H9 (cell line): ENCODE results near the gene DDX46. TPM values are rescaled to one million over a fixed set of nuclear protein-coding genes. Genes with fewer than 3 reads are reported as not detected.

ENCODE experiments used
- DNase-seq: peaks from one replicate; pipeline ENCODE4 v3.0.0-alpha.2; 2017
- H2AFZ ChIP-seq: one replicate; pipeline ENCODE4 v1.6.1; 2013; ENCODE audit warnings: mild to moderate bottlenecking, low read length, control low read depth, moderate library complexity
- H2AK5ac ChIP-seq: 2 replicates; pipeline ENCODE4 v1.6.1; 2013; ENCODE audit warnings: low read length, control low read depth, mixed read lengths; ENCODE audit not compliant: insufficient read length
- H2BK120ac ChIP-seq: one replicate; pipeline ENCODE4 v1.6.1; 2013; ENCODE audit warnings: low read depth, mild to moderate bottlenecking, low read length, control low read depth, inconsistent platforms; ENCODE audit not compliant: poor library complexity, severe bottlenecking
- H2BK12ac ChIP-seq: 2 replicates; pipeline ENCODE4 v1.6.1; 2013; ENCODE audit warnings: low read length, control low read depth, mixed read lengths, low read depth; ENCODE audit not compliant: insufficient read length
- H2BK15ac ChIP-seq: 2 replicates; pipeline ENCODE4 v1.6.1; 2013; ENCODE audit warnings: low read depth, low read length, control low read depth
- H2BK20ac ChIP-seq: one replicate; pipeline ENCODE4 v1.6.1; 2013; ENCODE audit warnings: low read depth, mild to moderate bottlenecking, low read length, control low read depth, inconsistent platforms; ENCODE audit not compliant: poor library complexity, severe bottlenecking
- H2BK5ac ChIP-seq: 2 replicates; pipeline ENCODE4 v1.6.1; 2013; ENCODE audit warnings: low read length, control low read depth, mixed read lengths; ENCODE audit not compliant: insufficient read length
- H3K14ac ChIP-seq: 2 replicates; pipeline ENCODE4 v1.6.1; 2013; ENCODE audit warnings: low read length, control low read depth; ENCODE audit not compliant: insufficient read depth
- H3K18ac ChIP-seq: 2 replicates; pipeline ENCODE4 v1.6.1; 2013; ENCODE audit warnings: low read depth, mild to moderate bottlenecking, mixed read lengths, low read length, control low read depth; ENCODE audit not compliant: insufficient read length
- H3K23ac ChIP-seq: 2 replicates; pipeline ENCODE4 v1.6.1; 2013; ENCODE audit warnings: low read length, control low read depth, mixed read lengths, low read depth; ENCODE audit not compliant: insufficient read length
- H3K23me2 ChIP-seq: 2 replicates; pipeline ENCODE4 v1.6.1; 2013; ENCODE audit warnings: low read depth, mild to moderate bottlenecking, mixed read lengths, low read length, control low read depth; ENCODE audit not compliant: insufficient read length, poor library complexity, severe bottlenecking
- H3K27ac ChIP-seq: 2 replicates; pipeline ENCODE4 v1.5.1; 2013; ENCODE audit warnings: low read length, control low read depth, mixed read lengths, low read depth; ENCODE audit not compliant: insufficient read length
- H3K27me3 ChIP-seq: 2 replicates; pipeline ENCODE4 v1.6.1; 2013; ENCODE audit warnings: low read length, control low read depth, inconsistent platforms; ENCODE audit not compliant: insufficient read depth
- H3K4ac ChIP-seq: 2 replicates; pipeline ENCODE4 v1.6.1; 2013; ENCODE audit warnings: low read depth, mild to moderate bottlenecking, control low read depth, inconsistent platforms, low read length, moderate library complexity
- H3K4me1 ChIP-seq: 2 replicates; pipeline ENCODE4 v1.6.1; 2013; ENCODE audit warnings: low read length, control low read depth, inconsistent platforms; ENCODE audit not compliant: insufficient read depth
- H3K4me2 ChIP-seq: 2 replicates; pipeline ENCODE4 v1.6.1; 2013; ENCODE audit warnings: low read length, control low read depth, mixed read lengths; ENCODE audit not compliant: insufficient read length, insufficient read depth
- H3K56ac ChIP-seq: 2 replicates; pipeline ENCODE4 v1.6.1; 2013; ENCODE audit warnings: low read depth, mild to moderate bottlenecking, mixed read lengths, low read length, control low read depth; ENCODE audit not compliant: insufficient read length
- H3K79me1 ChIP-seq: 2 replicates; pipeline ENCODE4 v1.6.1; 2013; ENCODE audit warnings: low read depth, mild to moderate bottlenecking, moderate library complexity, low read length, control low read depth, inconsistent platforms; ENCODE audit not compliant: insufficient read depth, poor library complexity, severe bottlenecking
- H3K79me2 ChIP-seq: 2 replicates; pipeline ENCODE4 v1.6.1; 2013; ENCODE audit warnings: low read length, control low read depth, inconsistent platforms; ENCODE audit not compliant: insufficient read depth
- H3K9ac ChIP-seq: 2 replicates; pipeline ENCODE4 v1.6.1; 2013; ENCODE audit warnings: low read length, control low read depth, mixed read lengths; ENCODE audit not compliant: insufficient read length; ENCODE audit errors: extremely low read depth
- H3K9me3 ChIP-seq: one replicate; pipeline ENCODE4 v1.6.1; 2013; ENCODE audit warnings: low read depth, low read length, inconsistent platforms; ENCODE audit not compliant: control insufficient read depth
- H3T11ph ChIP-seq: one replicate; pipeline ENCODE4 v1.6.1; 2013; ENCODE audit warnings: mild to moderate bottlenecking, low read length, control low read depth, inconsistent platforms
- H4K20me1 ChIP-seq: one replicate; pipeline ENCODE4 v1.6.1; 2013; ENCODE audit not compliant: control insufficient read depth, insufficient read length, insufficient read depth
- H4K5ac ChIP-seq: 2 replicates; pipeline ENCODE4 v1.6.1; 2013; ENCODE audit warnings: low read depth, mild to moderate bottlenecking, mixed read lengths, low read length, control low read depth; ENCODE audit not compliant: insufficient read length
- H4K8ac ChIP-seq: replicated peaks from 2 replicates; pipeline ENCODE4 v1.6.1; 2013; ENCODE audit warnings: low read length, control low read depth, mixed read lengths, low read depth; ENCODE audit not compliant: insufficient read length
- H4K91ac ChIP-seq: 2 replicates; pipeline ENCODE4 v1.6.1; 2013; ENCODE audit warnings: low read depth, mild to moderate bottlenecking, moderate library complexity, mixed read lengths, low read length, control low read depth; ENCODE audit not compliant: insufficient read length
- H3K27ac Mint-ChIP-seq, 3 experiments: 2 replicates in 2 of 3; 3 replicates in 1 of 3; pipeline ENCODE4 v1.8.0; 2020 to 2021; ENCODE audit warnings: mixed read lengths in 3 of 3, mild to moderate bottlenecking in 1 of 3, moderate library complexity in 1 of 3
- H3K27me3 Mint-ChIP-seq: 2 replicates; pipeline ENCODE4 v1.8.0; 2021; ENCODE audit warnings: low read depth, mild to moderate bottlenecking, moderate library complexity, mixed read lengths
- H3K36me3 Mint-ChIP-seq, 3 experiments: 2 replicates in 2 of 3; 3 replicates in 1 of 3; pipeline ENCODE4 v1.8.0; 2020 to 2021; ENCODE audit warnings: low read depth in 3 of 3, mixed read lengths in 3 of 3; ENCODE audit not compliant: insufficient read depth in 1 of 3
- H3K4me1 Mint-ChIP-seq, 2 experiments: 2 replicates each; pipeline ENCODE4 v1.8.0; 2020; ENCODE audit warnings: mixed read lengths in 2 of 2
- H3K4me3 Mint-ChIP-seq, 2 experiments: 2 replicates in 1 of 2; 3 replicates in 1 of 2; pipeline ENCODE4 v1.8.0; 2020 to 2021; ENCODE audit warnings: mild to moderate bottlenecking in 2 of 2, mixed read lengths in 2 of 2, moderate library complexity in 1 of 2
- H3K9me3 Mint-ChIP-seq, 2 experiments: 2 replicates in 1 of 2; 3 replicates in 1 of 2; pipeline ENCODE4 v1.8.0; 2020; ENCODE audit warnings: mild to moderate bottlenecking in 2 of 2, mixed read lengths in 2 of 2, moderate library complexity in 1 of 2
- WGBS: extraction: QIAGEN DNeasy Blood & Tissue Kit; methylation state at CpG from one replicate; pipeline ENCODE4 v1.1.7; 2013; ENCODE audit warnings: missing lambda C conversion rate, low lambda C conversion rate, mixed read lengths; ENCODE audit not compliant: insufficient read length; ENCODE audit errors: extremely low coverage; 5-methylcytosine and 5-hydroxymethylcytosine counted together
- total RNA-seq: library from RNA; stranded (reverse); gene quantifications from 2 replicates; pipeline ENCODE4 v1.2.1, GENCODE V29; 2021
- TF ChIP-seq, protein P1 (sequence below): fragments of 200-600 bp; sonication (generic); conservative IDR thresholded peaks from 3 replicates; pipeline ENCODE4 v1.8.0; 2021; ENCODE audit warnings: antibody characterized with exemption, mild to moderate bottlenecking

The DDX46 gene
- total RNA-seq, 1 experiment from 2014 or later, result 90.3 TPM

DNA sequence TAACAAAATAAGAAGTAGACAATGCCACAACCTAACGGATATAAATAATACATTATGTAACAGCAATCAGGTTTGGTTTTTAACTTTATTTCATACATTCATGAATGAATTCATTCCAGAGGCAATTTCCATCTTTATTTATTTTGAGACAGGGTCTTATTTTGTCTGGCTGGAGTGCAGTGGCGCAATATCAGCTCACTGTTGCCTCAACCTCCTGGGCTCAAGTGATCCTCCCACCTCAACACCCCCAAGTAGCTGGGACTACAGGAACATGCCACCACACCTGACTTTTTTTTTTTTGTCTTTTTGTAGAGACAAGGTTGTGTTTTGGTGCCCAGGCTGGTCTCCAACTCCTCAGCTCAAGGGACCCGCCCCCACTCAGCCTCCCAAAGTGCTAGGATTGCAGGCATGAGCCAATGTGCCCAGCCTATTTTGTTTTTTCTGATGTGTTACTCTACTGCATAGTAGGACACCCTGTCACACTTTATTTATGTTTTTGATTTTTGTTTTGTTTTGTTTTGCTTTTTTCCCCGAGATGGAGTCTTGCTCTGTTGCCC is 60.9 kb downstream of the DDX46 start:
- Histone ChIP-seq H3K9ac (no peak overlapping the region), H3K27me3 (no peaks in the 10 kb centered on the region), H2BK15ac (no peak overlapping the region), H4K8ac (no peak overlapping the region), H3K4me1 (no peaks in the 10 kb centered on the region), H3K56ac (no peak overlapping the region), H3K79me2 (no peaks in the 10 kb centered on the region), H3K14ac (no peak overlapping the region), H3K18ac (no peak overlapping the region), H3K79me1 (no peaks in the 10 kb centered on the region), H3K23ac (no peak overlapping the region), H3K4ac (no peak overlapping the region), H3K4me2 (no peak overlapping the region), H2BK5ac (no peak overlapping the region), H3K9me3 (no peaks in the 10 kb centered on the region), H2BK12ac (no peak overlapping the region), H3K27ac (no peak overlapping the region), H2BK20ac (no peak overlapping the region), H2AK5ac (no peak overlapping the region), H4K5ac (no peak overlapping the region), H4K20me1 (no peaks in the 10 kb centered on the region), H2BK120ac (no peak overlapping the region), H4K91ac (no peak overlapping the region), H3K23me2 (no peaks in the 10 kb centered on the region), H3T11ph (no peak overlapping the region), H2AFZ (no peak overlapping the region)
- H3K36me3 Mint-ChIP-seq, result peaks cover 23 to 85% (median 77%) of the 10 kb centered on the region in 3 experiments; a peak in 6 of 7 replicates
- no peak overlapping the region for H3K4me3 Mint-ChIP-seq
- no CpG with 5 or more reads among the region's 4 CpGs for WGBS
- TF ChIP-seq, protein P1, sequence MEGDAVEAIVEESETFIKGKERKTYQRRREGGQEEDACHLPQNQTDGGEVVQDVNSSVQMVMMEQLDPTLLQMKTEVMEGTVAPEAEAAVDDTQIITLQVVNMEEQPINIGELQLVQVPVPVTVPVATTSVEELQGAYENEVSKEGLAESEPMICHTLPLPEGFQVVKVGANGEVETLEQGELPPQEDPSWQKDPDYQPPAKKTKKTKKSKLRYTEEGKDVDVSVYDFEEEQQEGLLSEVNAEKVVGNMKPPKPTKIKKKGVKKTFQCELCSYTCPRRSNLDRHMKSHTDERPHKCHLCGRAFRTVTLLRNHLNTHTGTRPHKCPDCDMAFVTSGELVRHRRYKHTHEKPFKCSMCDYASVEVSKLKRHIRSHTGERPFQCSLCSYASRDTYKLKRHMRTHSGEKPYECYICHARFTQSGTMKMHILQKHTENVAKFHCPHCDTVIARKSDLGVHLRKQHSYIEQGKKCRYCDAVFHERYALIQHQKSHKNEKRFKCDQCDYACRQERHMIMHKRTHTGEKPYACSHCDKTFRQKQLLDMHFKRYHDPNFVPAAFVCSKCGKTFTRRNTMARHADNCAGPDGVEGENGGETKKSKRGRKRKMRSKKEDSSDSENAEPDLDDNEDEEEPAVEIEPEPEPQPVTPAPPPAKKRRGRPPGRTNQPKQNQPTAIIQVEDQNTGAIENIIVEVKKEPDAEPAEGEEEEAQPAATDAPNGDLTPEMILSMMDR, result no peak
- no peaks in the 10 kb centered on the region for H3K27me3 Mint-ChIP-seq
- no peak overlapping the region for H3K27ac Mint-ChIP-seq
- no peaks in the 10 kb centered on the region for H3K4me1 Mint-ChIP-seq
- DNase-seq, result no peak
- H3K9me3 Mint-ChIP-seq, result no peaks in the 10 kb centered on the region
